ENCODE data around the gene SEC14L1.
A peak's percentile ranks its signal among the peaks of the same experiment; 100 is the strongest.

Gene SEC14L1

DNA sequence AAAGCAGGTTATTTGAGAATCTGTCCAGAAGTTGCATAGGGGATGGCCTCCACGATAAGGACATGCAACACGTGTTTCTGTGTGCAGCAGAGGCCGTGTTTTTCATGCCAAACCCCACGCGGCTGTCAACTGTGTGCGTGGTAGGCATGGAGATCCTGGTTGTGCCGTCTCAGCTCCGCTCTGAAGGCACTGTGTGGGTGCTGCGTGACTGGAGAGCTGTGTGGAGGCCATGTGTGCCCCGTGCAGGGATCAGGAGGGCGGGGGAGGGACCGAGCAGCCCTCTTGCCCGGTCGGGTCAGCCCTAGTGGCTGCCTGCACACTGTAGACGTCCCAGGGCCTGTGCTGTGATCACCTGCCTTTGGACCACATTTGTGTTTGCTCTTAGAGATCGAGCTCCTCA, 74.5 kb downstream of the SEC14L1 start:
- no peak for DNase-seq

DNA sequence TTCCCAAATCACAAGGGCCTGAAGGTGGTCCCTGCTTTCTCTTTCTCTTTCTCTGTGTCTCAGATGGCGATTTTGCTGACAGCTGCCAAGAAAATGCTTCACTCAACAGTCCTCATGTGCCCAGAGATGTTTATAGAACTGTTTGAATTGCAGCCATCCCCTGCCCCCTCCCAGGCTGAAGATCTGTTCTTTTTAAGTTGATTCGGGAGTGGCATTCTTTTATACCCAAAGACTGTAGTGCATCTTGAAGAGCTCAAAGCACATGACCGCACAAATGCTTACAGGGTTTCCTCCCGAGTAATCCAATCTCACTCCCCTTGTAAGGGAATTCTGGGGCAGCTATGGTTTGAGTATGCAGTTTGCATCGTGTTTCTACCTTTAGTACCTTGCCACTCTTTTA, 75.7 kb downstream of the SEC14L1 start:
- no peak for DNase-seq

DNA sequence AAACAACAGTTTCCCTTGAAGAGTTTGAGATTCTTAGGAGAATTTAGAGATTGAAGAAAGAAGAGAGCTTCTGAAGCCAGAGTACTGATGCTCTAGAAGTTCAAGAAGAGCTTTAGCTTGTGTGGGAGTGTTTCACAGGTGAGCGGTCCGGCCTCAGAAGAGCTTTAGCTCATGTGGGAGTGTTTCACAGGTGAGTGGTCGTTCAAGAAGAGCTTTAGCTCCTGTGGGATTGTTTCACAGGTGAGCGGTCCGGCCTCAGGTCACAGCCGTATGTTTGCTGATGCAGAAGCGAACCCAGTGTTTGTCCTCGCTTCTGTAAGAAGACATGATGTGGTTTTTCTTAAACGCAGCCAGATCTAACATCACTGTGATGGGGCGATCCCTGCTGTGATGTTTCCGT, 76.4 kb downstream of the SEC14L1 start:
- DNase-seq: no peak

DNA sequence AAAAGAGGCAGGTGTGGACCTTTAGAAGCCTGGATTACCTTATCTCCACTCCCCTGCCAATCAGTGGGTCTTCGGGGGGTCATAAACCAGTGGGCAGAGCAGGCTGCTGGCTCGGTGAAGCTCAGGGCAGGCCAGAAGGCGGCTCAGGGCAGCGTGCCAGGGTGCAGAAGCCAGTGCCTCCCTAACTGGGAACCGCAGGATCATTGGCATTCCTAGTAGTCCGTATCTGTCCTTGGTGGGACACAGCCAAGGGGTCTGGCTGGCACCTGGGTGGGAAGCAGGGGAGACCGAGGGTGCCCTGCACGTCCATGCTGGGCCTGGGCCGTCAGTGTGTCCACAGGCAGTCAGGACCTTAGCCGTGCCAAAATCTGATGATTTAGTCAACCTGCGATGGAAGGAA, 76.8 kb downstream of the SEC14L1 start:
- DNase-seq: no peak

DNA sequence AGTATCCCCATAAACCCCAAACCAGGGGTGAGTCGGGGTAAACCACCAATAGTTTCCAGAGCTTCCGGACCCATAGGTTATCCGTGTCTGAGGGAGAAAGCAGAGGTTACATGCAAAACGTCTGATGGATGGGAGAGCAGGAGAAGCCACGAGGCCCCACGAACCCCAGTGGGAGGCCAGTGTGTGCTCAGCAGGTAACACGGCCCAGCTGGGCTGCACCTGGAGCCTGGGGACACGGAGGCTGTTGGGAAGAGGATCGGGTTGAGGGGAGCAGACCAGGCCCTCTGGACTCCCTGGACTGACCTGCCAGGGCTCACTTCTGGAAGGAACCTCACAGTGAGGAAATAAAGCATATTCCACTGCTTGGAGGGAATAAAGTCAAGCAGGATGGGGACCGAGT, 78.1 kb downstream of the SEC14L1 start:
- no peak for DNase-seq

DNA sequence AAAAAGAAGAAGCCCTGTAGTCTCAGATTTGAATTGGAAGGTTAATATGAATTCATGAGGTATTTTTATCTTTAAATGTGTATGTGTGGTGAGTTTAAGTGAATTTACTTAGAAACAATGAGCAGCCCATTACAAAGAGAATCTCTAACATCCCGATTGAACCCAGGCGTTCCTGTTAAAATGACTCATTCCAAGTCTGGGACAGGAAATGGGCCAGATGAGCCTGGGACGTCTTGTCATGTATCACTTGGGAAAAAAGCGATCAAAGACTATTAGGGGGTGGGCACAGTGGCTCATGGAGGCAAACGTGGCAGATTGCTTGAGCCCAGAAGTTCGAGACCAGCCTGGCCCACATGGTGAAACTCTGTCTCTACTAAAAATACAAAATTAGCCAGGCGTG, 81.6 kb downstream of the SEC14L1 start:
- no peak for DNase-seq

DNA sequence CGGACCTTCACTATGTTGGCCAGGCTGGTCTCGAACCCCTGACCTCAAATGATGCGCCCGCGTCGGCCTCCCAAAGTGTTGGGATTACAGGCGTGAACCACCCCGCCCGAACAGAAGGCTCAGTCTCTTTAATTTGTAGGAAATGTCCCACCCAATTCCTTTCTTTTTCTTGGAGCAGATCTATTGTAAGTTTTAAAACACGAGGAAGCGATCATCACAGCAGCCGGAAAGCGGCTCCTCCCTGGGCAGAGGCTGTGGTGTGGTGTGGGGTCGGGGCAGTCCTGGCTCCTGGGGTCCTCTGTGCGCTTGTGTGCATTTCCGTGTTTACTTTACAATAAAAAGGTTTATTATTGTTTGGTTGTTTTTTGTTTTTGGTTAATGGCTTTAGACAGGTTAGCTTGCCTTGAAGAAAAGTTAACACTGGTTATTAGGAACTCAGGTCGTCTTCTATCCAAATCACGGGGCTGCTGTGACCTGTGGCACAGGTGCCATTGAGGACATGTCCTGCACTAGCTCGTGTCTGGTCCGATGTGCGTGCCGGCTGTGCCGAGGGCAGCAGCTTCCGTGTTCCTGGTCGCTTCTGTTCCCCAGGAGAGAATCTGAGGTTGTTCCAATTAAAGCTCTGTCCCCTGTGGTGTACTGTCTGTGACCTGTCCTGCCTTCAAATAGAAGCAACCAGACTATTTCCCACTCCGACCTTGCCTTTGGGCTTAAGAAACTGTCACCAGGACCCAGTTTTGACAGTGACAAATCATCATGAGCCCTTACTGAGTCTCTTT, 83.1 kb downstream of the SEC14L1 start:
- no peak for DNase-seq

DNA sequence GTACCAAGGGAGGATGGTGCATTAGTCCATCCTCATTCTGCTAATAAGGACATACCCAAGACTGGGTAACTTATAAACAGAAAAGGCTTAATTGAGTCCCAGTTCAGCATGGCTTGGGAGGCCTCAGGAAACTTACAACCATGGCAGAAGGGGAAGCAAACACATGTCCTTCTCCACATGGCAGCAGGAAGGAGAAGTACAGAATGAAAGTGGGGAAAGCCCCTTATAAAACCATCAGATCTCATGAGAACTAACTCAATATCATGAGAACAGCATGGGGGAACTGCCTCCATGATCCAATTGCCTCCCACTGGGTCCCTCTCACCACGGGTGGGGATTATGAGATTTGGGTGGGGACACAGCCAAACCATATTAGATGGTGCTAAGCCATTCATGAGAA, 84.5 kb downstream of the SEC14L1 start:
- no peak for DNase-seq

DNA sequence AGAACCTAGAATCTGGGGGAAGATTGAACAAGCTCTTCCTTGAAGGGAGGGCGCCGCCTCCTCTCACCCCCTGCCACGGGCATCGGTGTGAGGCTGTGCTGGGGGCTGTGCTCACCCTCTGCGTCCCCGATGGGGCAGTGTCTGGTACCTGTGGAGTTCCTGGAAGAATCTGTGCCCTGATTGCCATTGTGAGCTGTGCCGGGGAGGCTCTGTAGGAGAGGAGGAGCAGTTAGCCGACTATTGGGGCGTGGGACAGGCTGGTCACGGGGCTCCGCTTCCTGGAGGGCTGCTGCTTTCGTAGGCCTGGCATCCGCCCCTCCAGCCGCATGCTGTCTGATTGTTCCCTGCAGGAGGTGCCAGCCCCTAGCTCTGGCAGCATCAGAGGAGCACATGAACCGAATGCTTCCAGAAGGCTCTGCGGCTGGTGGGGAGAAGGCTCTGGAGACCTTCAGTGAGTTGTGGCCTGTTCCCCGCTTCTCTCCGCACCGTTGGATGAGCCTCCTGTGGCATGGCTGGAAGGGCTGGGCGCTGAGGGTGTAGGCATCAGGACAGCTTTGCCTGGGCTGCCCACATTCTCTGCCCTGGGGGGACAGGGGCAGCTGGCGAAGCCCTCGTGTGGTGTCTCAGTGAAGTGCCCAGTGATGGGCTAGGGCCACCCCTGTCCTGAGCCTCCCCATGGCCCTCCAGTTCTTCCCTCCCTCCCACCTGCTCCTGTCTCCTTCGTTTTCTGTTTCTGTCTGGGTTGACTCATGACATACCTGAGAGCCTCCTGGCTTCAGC, 86.9 kb downstream of the SEC14L1 start:
- DNase-seq: no peak

DNA sequence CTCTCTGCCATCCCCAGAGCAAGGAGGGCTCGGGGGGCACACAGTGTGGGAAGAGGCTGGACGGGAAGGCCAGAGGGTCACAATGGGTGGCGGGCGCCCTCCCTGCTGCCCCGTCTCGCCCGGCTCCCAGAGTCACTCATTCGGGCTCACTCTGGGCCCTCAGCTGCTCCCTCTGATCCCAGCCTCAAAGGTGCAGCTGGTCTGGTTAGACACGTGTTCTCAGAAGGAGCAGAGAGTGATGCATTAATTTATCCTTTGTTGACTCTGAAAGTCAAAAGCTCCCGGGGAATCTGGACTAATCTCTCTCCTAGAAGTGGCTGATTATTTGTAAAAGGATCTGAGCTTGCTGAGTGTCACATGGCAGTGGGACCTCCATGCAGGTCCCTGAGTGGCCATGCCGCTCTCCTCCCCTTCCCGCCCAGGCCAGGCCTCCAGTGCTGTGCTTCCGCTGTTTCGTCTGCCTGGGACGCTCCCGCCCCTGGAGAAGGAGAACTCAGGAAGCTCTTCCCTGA, 87.5 kb downstream of the SEC14L1 start:
- peak; percentile 18 to 70 for DNase-seq

DNA sequence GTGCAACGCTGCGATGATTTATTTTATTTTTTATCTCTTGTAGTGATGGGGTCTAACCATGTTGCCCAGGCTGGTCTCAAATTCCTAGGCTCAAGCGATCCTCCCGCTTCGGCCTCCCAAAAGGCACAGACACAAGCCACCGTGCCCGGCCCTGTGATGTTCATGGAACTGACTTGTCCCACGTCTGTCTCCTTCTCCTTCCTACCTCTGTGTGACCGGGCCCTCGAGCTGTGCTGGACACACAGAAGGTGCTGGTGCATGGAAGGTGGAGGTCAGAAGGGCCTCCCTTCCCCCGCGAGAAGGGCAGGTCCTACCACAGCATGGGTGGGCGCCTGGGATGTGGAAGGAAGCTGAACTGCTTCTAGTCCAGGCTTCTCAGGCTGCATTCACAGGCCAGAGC, 88.0 kb downstream of the SEC14L1 start:
- DNase-seq: no peak

DNA sequence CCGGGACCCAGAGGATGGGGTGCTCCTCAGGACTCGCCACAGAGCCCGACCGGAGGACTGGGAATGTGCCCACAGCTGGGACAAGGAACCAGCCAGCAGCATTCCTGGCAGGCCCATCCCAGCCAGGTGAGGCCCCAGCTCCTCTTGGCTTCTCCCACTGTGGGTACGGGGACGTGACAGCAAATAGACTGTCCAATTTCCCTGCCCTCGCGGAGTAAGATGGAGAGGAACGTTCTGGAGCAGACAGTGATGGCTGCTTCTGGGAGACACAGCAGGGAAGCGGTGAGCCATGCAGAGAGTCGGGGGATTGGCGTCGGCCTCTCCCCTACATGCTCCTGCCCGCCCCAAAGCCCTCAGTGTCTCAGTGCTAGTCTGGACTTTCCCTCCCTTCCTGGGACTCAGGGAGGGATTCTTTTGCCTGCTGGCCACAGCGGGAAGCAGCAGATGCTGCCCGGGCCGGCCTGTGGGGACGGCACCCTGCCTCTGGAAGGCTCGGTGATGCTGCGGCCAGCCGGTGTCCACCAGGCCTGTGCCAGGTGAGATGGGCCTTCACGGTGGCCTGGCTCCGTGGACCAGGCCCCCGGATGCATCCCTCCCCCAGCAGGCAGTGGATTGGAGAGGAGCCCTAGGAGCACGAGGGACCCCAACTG, 89.1 kb downstream of the SEC14L1 start:
- no peak for DNase-seq

DNA sequence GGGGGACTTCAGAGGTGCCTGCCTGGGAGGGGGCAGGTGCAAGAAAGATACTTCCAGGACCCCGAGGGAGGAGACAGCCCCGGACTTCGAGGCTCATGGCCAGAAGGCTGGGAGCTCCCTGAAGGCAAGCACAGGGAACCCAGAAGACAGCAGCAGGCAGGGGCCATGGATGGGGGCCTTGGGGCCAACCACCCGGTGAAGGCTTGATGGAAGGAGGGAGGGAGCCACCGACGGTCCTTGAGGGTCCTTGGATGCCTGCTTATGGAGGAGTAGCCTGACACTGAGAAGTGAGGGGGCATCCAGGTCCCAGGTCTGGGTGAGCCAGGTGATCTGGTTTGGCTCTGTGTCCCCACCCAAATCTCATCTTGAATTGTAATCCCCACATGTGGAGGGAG, 89.7 kb downstream of the SEC14L1 start:
- no peak for DNase-seq

DNA sequence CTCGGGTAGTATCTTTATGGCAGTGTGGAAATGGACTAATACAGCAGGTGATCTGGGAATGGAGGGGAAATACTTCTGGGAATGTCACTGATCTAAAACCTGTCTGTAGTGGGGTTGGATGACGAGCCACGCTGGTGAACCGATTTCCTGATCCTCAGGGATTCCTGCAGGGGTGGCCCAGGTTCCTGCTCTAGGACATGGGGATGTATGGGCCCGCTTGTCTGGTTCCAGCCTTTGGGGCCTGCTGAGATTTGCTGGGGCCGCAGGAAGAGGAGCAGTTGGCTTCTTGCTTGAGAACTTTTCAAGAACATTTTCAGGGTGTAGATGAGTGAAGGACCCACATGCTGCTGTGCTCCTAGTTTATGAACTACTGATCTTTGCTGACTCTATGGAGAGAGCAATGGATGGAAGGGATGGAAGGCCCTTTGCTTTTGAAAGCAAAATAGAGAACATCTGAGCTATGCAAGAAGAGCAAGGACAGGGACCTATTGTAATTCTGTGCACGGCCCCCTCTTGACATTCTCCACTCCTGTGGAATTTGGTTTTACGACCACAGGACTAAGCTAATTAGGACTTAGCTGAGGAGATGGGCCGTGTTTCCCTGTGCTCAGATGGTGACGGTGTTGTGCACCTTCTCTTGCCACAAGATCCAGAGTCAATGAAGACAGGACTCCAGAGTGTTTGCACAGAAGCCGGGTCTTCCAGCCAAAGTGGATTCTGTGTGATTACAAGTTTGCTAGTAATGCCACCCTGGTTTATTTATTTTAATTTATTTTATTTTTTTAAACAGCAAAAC, 90.5 kb downstream of the SEC14L1 start:
- DNase-seq: no peak

DNA sequence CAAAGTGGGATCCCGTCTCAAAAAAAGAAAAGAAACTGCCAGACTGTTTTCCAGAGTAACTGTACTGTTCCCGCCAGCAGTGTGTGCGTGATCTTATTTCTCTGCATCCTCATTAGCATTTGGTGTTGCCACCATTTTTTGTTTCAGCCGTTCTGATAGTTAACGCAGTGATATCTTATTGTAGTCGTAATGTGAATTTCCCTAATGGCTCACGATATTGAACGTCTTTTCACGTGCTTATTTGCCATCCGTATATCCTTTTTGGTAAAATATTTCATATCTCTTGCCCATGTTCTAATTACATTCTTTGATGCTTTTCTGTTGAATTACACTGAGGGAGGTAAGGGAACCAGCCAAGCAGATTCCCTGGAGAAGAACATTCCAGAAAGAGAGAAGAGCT, 92.4 kb downstream of the SEC14L1 start:
- no peak for DNase-seq

DNA sequence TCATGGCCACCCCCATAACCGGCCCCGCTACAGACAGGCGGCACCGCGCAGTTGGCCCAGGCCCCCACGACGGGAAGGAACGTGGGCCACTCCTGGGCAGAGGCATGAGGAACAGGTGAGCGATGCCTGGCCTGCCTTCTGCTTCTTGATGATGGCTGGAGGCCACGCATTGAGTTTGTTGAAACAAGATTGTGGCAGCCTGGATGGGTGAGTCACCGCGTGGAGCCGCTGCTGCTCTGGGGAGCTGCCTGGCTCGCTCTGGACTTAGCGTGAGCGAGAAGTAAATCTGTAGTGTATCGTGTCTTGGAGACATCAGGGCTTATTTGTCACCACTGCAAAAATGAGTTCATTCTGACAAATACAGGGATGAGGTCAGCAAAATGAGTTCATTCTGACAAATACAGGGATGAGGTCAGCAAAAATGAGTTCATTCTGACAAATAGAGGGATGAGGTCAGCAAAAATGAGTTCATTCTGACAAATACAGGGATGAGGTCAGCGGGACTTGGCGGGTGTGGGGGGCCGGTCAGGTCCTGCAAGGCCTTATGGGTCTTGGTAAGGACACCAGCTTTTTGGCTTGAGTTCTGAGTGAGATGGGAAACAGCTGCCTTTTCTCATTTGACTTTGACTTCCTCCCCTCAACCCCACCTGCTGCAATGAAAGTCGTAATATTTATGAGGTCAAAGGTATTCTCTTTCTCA, 93.0 kb downstream of the SEC14L1 start:
- no peak for DNase-seq

DNA sequence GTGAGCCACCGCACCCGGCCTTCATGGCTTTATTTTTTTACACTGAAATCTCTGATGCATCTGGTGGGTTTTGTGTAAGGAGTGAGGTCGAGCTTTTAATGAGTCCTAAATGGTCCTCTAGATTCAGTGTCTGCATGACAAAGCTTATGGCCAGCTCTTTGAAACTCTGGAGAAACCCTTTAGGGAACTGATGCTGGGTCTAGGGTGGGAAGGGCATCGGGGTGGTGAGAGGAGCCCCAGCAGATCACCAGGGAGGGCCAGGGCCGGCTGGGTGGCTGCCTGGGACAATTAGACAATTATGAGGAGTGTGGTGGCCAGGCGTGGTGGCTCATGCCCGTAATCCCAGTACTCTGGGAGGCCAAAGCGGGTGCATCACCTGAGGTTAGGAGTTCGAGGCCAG, 93.9 kb downstream of the SEC14L1 start:
- no peak for DNase-seq

DNA sequence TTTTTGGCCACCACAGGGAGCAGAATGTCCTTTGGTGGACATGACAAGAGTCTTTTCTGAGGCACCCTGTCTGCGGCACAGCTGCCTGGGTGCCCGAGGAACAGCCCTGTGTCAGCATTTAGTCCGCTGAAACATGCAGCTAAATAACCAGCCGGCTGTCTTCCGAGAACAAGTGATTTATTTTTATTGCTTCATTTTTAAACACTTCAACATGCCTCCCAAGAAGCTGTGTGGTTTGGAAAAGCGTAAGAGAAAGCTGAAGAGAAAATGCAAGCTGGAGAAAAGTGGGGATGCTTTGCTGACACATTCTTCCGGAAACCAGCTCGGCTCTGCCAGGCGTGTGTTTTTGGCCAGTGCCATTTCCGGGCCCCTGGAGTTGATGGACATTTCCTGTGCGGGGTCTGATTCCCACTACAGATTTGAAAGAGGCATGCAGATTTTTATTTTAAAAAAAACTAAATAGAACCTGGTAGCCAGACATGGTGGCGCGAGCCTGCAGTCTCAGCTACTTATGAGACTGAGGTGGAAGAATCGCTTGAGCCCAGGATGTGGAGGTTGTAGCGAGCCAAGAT, 94.7 kb downstream of the SEC14L1 start:
- DNase-seq: no peak

DNA sequence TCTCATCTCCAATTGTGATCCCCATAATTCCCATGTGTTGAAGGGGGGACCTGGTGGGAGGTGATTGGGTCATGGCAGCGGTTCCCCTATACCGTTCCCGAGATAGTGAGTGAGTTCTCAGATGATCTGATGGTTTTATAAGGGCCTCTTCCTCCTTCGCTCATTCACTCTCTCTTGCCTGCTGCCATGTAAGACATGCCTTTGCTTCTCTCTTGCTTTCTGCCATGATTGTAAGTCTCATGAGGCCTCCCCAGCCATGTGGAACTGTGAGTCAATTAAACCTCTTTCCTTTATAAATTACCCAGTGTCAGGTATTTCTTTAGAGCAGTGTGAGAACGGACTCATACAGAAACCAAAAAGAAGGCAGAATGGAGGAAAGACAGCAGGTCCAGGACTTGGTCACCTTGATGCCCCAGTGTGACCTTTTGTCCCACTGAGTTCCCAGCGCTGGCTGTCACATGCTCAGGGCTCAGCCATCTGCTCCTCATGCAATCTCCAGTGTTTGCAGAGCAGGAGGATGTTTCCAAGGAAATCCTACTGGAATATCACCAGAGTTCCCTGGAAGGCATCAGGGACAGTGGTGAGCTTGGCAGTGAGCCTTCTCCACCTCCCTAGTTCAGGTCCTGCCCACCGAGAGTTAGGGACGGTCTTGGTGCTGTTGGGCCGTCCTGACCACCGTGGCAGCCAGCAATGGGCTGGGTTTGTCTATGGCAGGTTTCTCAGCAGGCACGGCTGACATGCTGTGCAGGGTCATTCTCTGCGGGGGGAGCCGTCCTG, 96.7 kb downstream of the SEC14L1 start:
- no peak for DNase-seq

DNA sequence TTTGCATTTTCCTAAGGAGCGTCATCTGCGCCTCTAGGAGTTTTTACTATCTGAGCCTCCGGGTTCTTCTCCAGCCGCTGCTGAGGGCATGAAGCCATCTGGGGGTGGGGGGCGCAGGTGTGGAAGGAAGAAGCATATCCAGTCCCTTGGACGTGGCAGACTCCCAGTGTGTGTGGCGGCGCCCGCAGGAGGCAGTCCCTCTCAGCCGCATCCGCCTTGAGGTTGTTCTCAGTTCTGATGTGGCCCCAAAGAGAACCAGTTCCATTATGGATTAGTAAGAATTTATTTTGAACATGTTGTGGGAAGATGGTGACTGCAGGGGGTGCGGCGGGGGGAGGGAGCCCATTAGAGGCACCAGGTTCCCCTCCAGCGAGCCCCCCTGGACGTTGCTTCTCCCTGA, 100.2 kb downstream of the SEC14L1 start:
- DNase-seq: no peak

Measured in NCI-H187 (cell line).